Activated CD8-positive, alpha-beta T cell treated with anti-CD3 and anti-CD28 coated beads, Interleukin-2, amount 10 ng/mL, durations not matched to agents 7 days and 5 days (primary cell): ENCODE measurements around the gene G0S2. TPM values are rescaled to one million over a fixed set of nuclear protein-coding genes. Genes with fewer than 3 reads are reported as not detected.

Experiments used
- ATAC-seq: fragments of 150-1000 bp; cut with Tn5 transposase; one replicate; pipeline ENCODE4 v1.10.0; 2021; ENCODE audit warnings: moderate library complexity
- CTCF ChIA-PET: fragments of 350-600 bp; sonication (Branson Sonifier 250); formaldehyde crosslinking; loops from one replicate; lab custom pipeline; 2021; ENCODE audit warnings: antibody characterized with exemption; lab: Charles Lee
- POLR2A ChIA-PET: fragments of 350-600 bp; sonication (Branson Sonifier 250); formaldehyde crosslinking; loops from one replicate; lab custom pipeline; 2021; ENCODE audit warnings: antibody characterized with exemption; lab: Charles Lee
- DNase-seq: peaks from one replicate; pipeline ENCODE4 v3.0.0-alpha.2; 2020
- H3K27ac Mint-ChIP-seq: one replicate; pipeline ENCODE4 v1.8.0; 2021; ENCODE audit warnings: mild to moderate bottlenecking, mixed read lengths
- H3K27me3 Mint-ChIP-seq: one replicate; pipeline ENCODE4 v1.8.0; 2021; ENCODE audit warnings: low read depth, mixed read lengths
- H3K36me3 Mint-ChIP-seq: one replicate; pipeline ENCODE4 v1.8.0; 2021; ENCODE audit warnings: low read depth, mixed read lengths
- H3K4me1 Mint-ChIP-seq: one replicate; pipeline ENCODE4 v1.8.0; 2021; ENCODE audit warnings: low read depth, mixed read lengths
- H3K4me3 Mint-ChIP-seq: one replicate; pipeline ENCODE4 v1.8.0; 2021; ENCODE audit warnings: mild to moderate bottlenecking, mixed read lengths
- H3K9me3 Mint-ChIP-seq: one replicate; pipeline ENCODE4 v1.8.0; 2022; ENCODE audit warnings: mixed read lengths; ENCODE audit not compliant: insufficient read depth
- total RNA-seq, 2 experiments: library from RNA; stranded (reverse); gene quantifications; one replicate each; pipeline ENCODE4 v1.2.3, GENCODE V29; 2021

Gene G0S2
- total RNA-seq, 2 experiments from 2014 or later = not detected

GRCh38 chr1:209650454-209650853 lies 24.8 kb upstream of the G0S2 start:
- Mint-ChIP-seq H3K9me3 (no peaks in the 10 kb centered on the region), H3K27me3 (no peaks in the 10 kb centered on the region), H3K27ac (no peak overlapping the region), H3K4me1 (peaks cover 35% of the 10 kb centered on the region), H3K4me3 (peak overlapping the region; percentile 2), H3K36me3 (no peaks in the 10 kb centered on the region)
- CTCF ChIA-PET = interaction anchor here (1.4 to 1.8 kb wide), 4 partner anchors 15 to 98 kb away, joined by 3 to 6 read pairs (median 6); no protein-coding TSS in a partner anchor
- ATAC-seq (no peak), DNase-seq (no peak)
- POLR2A ChIA-PET = no interaction called here

- Mint-ChIP-seq H3K27me3 (no peaks in the 10 kb centered on the region), H3K27ac (peak overlapping the region; percentile 69), H3K4me1 (peaks cover 35% of the 10 kb centered on the region), H3K9me3 (no peaks in the 10 kb centered on the region), H3K4me3 (no peak overlapping the region), H3K36me3 (no peaks in the 10 kb centered on the region)
- ChIA-PET CTCF (interaction anchor here (1.8 kb wide), 2 partner anchors 74 to 97 kb away, joined by 6 read pairs; no protein-coding TSS in a partner anchor), POLR2A (no interaction called here)
- peak; percentile 95 for ATAC-seq
- DNase-seq = peak; percentile 73
These were observed 24.0 kb upstream of the G0S2 start for GRCh38 chr1:209651138-209651587.

- POLR2A ChIA-PET = interaction anchor here (0.7 kb wide), 1 partner anchor 613 kb away, joined by 3 read pairs; no protein-coding TSS in a partner anchor
- H3K27me3 Mint-ChIP-seq = no peaks in the 10 kb centered on the region
These were observed 23.0 kb upstream of the G0S2 start, which contains the start of gene LAMB3 for GRCh38 chr1:209652121-209652735. LAMB3 (minus strand) TSS chr1:209652425; CDS start chr1:209650944, 1,481 bp downstream.

GRCh38 chr1:209652873-209653401 lies 22.3 kb upstream of the G0S2 start:
- Mint-ChIP-seq H3K36me3 (no peaks in the 10 kb centered on the region), H3K9me3 (no peaks in the 10 kb centered on the region), H3K27ac (no peak overlapping the region), H3K4me3 (no peak overlapping the region), H3K27me3 (no peaks in the 10 kb centered on the region), H3K4me1 (peaks cover 35% of the 10 kb centered on the region)
- CTCF ChIA-PET = interaction anchor here (0.9 to 3.1 kb wide), 9 partner anchors 12 to 103 kb away, joined by 3 to 17 read pairs (median 4); partner anchors contain the start of gene TRAF3IP3
- DNase-seq (peak; percentile 24), ATAC-seq (no peak)
- POLR2A ChIA-PET = interaction anchor here (0.6 kb wide), 1 partner anchor 95 kb away, joined by 4 read pairs; no protein-coding TSS in a partner anchor

More at GRCh38 chr1:209652121-209652735, 23.0 kb upstream of the G0S2 start, which contains the start of gene LAMB3:
- Mint-ChIP-seq H3K27ac (peak within 1 kb of the TSS; percentile 69), H3K4me3 (no peak within 1 kb of the TSS), H3K9me3 (no peaks in the 10 kb centered on the region), H3K4me1 (peaks cover 35% of the 10 kb centered on the region), H3K36me3 (no peaks in the 10 kb centered on the region)
- no peak for DNase-seq
- CTCF ChIA-PET = interaction anchor here (1.2 to 3.1 kb wide), 7 partner anchors 13 to 103 kb away, joined by 3 to 17 read pairs (median 4); partner anchors contain the start of gene TRAF3IP3
- ATAC-seq = no peak

GRCh38 chr1:209653915-209654351 lies 21.3 kb upstream of the G0S2 start:
- H3K9me3 Mint-ChIP-seq = no peaks in the 10 kb centered on the region
- H3K27me3 Mint-ChIP-seq = no peaks in the 10 kb centered on the region
- ATAC-seq (no peak), DNase-seq (no peak)
- no peak overlapping the region for H3K4me3 Mint-ChIP-seq
- H3K27ac Mint-ChIP-seq = no peak overlapping the region
- ChIA-PET POLR2A (interaction anchor here (0.7 kb wide), 1 partner anchor 905 kb away, joined by 3 read pairs; no protein-coding TSS in a partner anchor), CTCF (interaction anchor here (1.1 to 3.1 kb wide), 7 partner anchors 11 to 44 kb away, joined by 3 to 17 read pairs (median 4); no protein-coding TSS in a partner anchor)
- H3K36me3 Mint-ChIP-seq = no peaks in the 10 kb centered on the region
- H3K4me1 Mint-ChIP-seq = peaks cover 35% of the 10 kb centered on the region

GRCh38 chr1:209655411-209656231 lies 19.6 kb upstream of the G0S2 start:
- POLR2A ChIA-PET = no interaction called here
- Mint-ChIP-seq H3K36me3 (no peaks in the 10 kb centered on the region), H3K4me3 (no peak overlapping the region), H3K9me3 (no peaks in the 10 kb centered on the region), H3K27me3 (no peaks in the 10 kb centered on the region), H3K4me1 (peaks cover 31% of the 10 kb centered on the region), H3K27ac (no peak overlapping the region)
- CTCF ChIA-PET = interaction anchor here (0.8 to 1.3 kb wide), 2 partner anchors 29 to 86 kb away, joined by 3 read pairs; no protein-coding TSS in a partner anchor
- ATAC-seq (no peak), DNase-seq (no peak)

- H3K9me3 Mint-ChIP-seq = no peaks in the 10 kb centered on the region
- ATAC-seq (no peak), DNase-seq (no peak)
- ChIA-PET CTCF (interaction anchor here (1.1 kb wide), 1 partner anchor 9 kb away, joined by 3 read pairs; no protein-coding TSS in a partner anchor), POLR2A (interaction anchor here (0.6 kb wide), 1 partner anchor 51 kb away, joined by 3 read pairs; no protein-coding TSS in a partner anchor)
- H3K27me3 Mint-ChIP-seq = no peaks in the 10 kb centered on the region
- H3K36me3 Mint-ChIP-seq = no peaks in the 10 kb centered on the region
- H3K27ac Mint-ChIP-seq = no peak overlapping the region
- H3K4me3 Mint-ChIP-seq = no peak overlapping the region
- peaks cover 16% of the 10 kb centered on the region for H3K4me1 Mint-ChIP-seq
These were observed 17.9 kb upstream of the G0S2 start for GRCh38 chr1:209657140-209657879.

- Mint-ChIP-seq H3K27ac (no peak overlapping the region), H3K4me1 (peaks cover 10% of the 10 kb centered on the region), H3K36me3 (no peaks in the 10 kb centered on the region), H3K4me3 (no peak overlapping the region), H3K27me3 (peaks cover 1% of the 10 kb centered on the region), H3K9me3 (no peaks in the 10 kb centered on the region)
- ChIA-PET CTCF (interaction anchor here (1.1 kb wide), 1 partner anchor 9 kb away, joined by 3 read pairs; no protein-coding TSS in a partner anchor), POLR2A (no interaction called here)
- ATAC-seq = no peak
- DNase-seq = no peak
These were observed 17.3 kb upstream of the G0S2 start for GRCh38 chr1:209657918-209658317.

GRCh38 chr1:209659909-209660308 lies 15.3 kb upstream of the G0S2 start:
- H3K4me3 Mint-ChIP-seq = no peak overlapping the region

GRCh38 chr1:209661071-209661470 lies 14.1 kb upstream of the G0S2 start:
- H3K4me3 Mint-ChIP-seq = no peak overlapping the region
- CTCF ChIA-PET = interaction anchor here (0.9 kb wide), 1 partner anchor 31 kb away, joined by 4 read pairs; no protein-coding TSS in a partner anchor
- peaks cover 9% of the 10 kb centered on the region for H3K4me1 Mint-ChIP-seq
- H3K27me3 Mint-ChIP-seq = peaks cover 6% of the 10 kb centered on the region
- POLR2A ChIA-PET = no interaction called here
- no peaks in the 10 kb centered on the region for H3K36me3 Mint-ChIP-seq
- no peak overlapping the region for H3K27ac Mint-ChIP-seq
- ATAC-seq (no peak), DNase-seq (no peak)
- no peaks in the 10 kb centered on the region for H3K9me3 Mint-ChIP-seq

More at GRCh38 chr1:209659909-209660308, 15.3 kb upstream of the G0S2 start:
- H3K9me3 Mint-ChIP-seq = no peaks in the 10 kb centered on the region
- DNase-seq = no peak
- POLR2A ChIA-PET = no interaction called here
- H3K36me3 Mint-ChIP-seq = no peaks in the 10 kb centered on the region
- no peak overlapping the region for H3K27ac Mint-ChIP-seq
- H3K4me1 Mint-ChIP-seq = peaks cover 9% of the 10 kb centered on the region
- CTCF ChIA-PET = no interaction called here
- ATAC-seq = no peak
- H3K27me3 Mint-ChIP-seq = peaks cover 6% of the 10 kb centered on the region
